Kidney (tissue), 14 donors: ENCODE results near the gene ERCC2. TPM values are rescaled to one million over a fixed set of nuclear protein-coding genes. Genes with fewer than 3 reads are reported as not detected.
"Not testable (repeated sequence)": the region's sequence is repeated elsewhere in the genome, so short reads cannot be mapped to it uniquely, and the experiment has no call there.

Experiments
- DNase-seq, 5 donors: peaks; one replicate each; pipeline ENCODE4 v3.0.0-alpha.2; 2013 to 2020
- FAIRE-seq: peaks from 2 replicates; lab custom pipeline; 2012; peaks lifted over from hg19 to GRCh38; lab: Jason Lieb, UNC
- H3K27ac ChIP-seq, 2 donors: one replicate each; pipeline ENCODE4 v1.7.0; 2013; ENCODE audit warnings: low read depth in 2 of 2, low read length in 2 of 2, inconsistent platforms in 1 of 2
- H3K27me3 ChIP-seq: one replicate; pipeline ENCODE4 v1.7.1; 2013; ENCODE audit warnings: low read length, inconsistent platforms; ENCODE audit not compliant: control insufficient read depth, insufficient read depth
- H3K36me3 ChIP-seq, 3 donors: one replicate each; pipeline versions ENCODE4 v1.7.0 to v1.7.1; 2013; ENCODE audit warnings: low read length in 3 of 3, control low read depth in 1 of 3, inconsistent platforms in 1 of 3; ENCODE audit not compliant: insufficient read depth in 3 of 3, control insufficient read depth in 2 of 3
- H3K4me1 ChIP-seq, 3 donors: one replicate each; pipeline versions ENCODE4 v1.7.0 to v1.7.1; 2013; ENCODE audit warnings: low read length in 3 of 3, inconsistent platforms in 1 of 3, low read depth in 1 of 3; ENCODE audit not compliant: control insufficient read depth in 2 of 3, insufficient read depth in 2 of 3
- H3K4me3 ChIP-seq, 3 donors: one replicate each; pipeline versions ENCODE4 v1.7.0 to v1.8.1; 2013; ENCODE audit warnings: low read length in 3 of 3, control low read depth in 1 of 3, inconsistent platforms in 1 of 3
- H3K9ac ChIP-seq, 3 donors: one replicate each; pipeline versions ENCODE4 v1.7.0 to v1.7.1; 2013; ENCODE audit warnings: low read length in 3 of 3, control low read depth in 1 of 3, inconsistent platforms in 1 of 3
- H3K9me3 ChIP-seq, 3 donors: one replicate each; pipeline versions ENCODE4 v1.7.0 to v1.7.1; 2013; ENCODE audit warnings: low read length in 3 of 3, control low read depth in 1 of 3, inconsistent platforms in 1 of 3; ENCODE audit not compliant: control insufficient read depth in 2 of 3, insufficient read depth in 1 of 3
- CTCF ChIP-seq: IDR thresholded peaks from 3 replicates; pipeline ENCODE4 v1.5.1; 2012; ENCODE audit warnings: mild to moderate bottlenecking, moderate library complexity, borderline replicate concordance; ENCODE audit not compliant: insufficient read depth; ENCODE audit errors: extremely low read depth
- intact Hi-C: fragments of 100-400 bp; cut with DNase I; formaldehyde crosslinking; loops from one replicate; pipeline ENCODE4 v1.11.1; 2022
- polyA plus RNA-seq: library from polyadenylated mRNA; stranded (reverse); fragments of 350-450 nt; fragmentation: Illumina TruSeq; extraction: RNeasy Lipid Tissue Mini Kit (QIAGEN cat#74804); gene quantifications from one replicate; pipeline ENCODE4 v1.2.3, GENCODE V29; 2014; ENCODE audit warnings: low read depth, low replicate concordance; ENCODE audit not compliant: insufficient read depth
- total RNA-seq: library from RNA; stranded (reverse); fragmentation: NEBNext Ultra II Directional; extraction: Animal tissue kit (Norgen Biotek cat#: 25700); gene quantifications from one replicate; pipeline ENCODE4 v1.2.1, GENCODE V29; 2021
- donor health status: control.
- donor health status: control.
- donor health status: control.
- donor health status: control.
- donor health status: control.
- donor health status: DM: yes; HTN: yes; CAD: no.
- donor health status: Normal renal cell carcinoma (clear cell type).

The ERCC2 gene
- total and polyA plus RNA-seq, 2 donors from 2014 or later = 16.7 to 19.0 TPM

GRCh38 chr19:45418802-45419201, 48.4 kb upstream of the ERCC2 start:
- no peak for TF ChIP-seq CTCF
- intact Hi-C loops = no loop called here
- Histone ChIP-seq H3K27me3 (no peaks in the 10 kb centered on the region), H3K27ac (no peak overlapping the region), H3K9me3 (no peaks in the 10 kb centered on the region), H3K4me1 (peaks cover 0 to 11% (median 0%) of the 10 kb centered on the region in 3 donors), H3K36me3 (peaks cover 0 to 19% (median 3%) of the 10 kb centered on the region in 3 donors), H3K4me3 (no peak overlapping the region), H3K9ac (no peak overlapping the region)
- no peak for FAIRE-seq
- DNase-seq = no peak

- H3K27me3 ChIP-seq = no peaks in the 10 kb centered on the region
- H3K4me3 ChIP-seq = no peak overlapping the region
- no peak overlapping the region for H3K9ac ChIP-seq
- peaks cover 0 to 23% (median 6%) of the 10 kb centered on the region in 3 donors for H3K36me3 ChIP-seq
- no peak overlapping the region for H3K27ac ChIP-seq
- peaks cover 0 to 3% (median 0%) of the 10 kb centered on the region in 3 donors for H3K4me1 ChIP-seq
- FAIRE-seq (no peak), DNase-seq (no peak)
- no peaks in the 10 kb centered on the region for H3K9me3 ChIP-seq
- TF ChIP-seq CTCF = no peak
- intact Hi-C loops = no loop called here
These were observed 46.8 kb upstream of the ERCC2 start for GRCh38 chr19:45417151-45417550.

GRCh38 chr19:45414468-45414867, 44.1 kb upstream of the ERCC2 start:
- no peaks in the 10 kb centered on the region for H3K27me3 ChIP-seq
- H3K27ac ChIP-seq = no peak overlapping the region
- DNase-seq (no peak), FAIRE-seq (no peak)
- H3K4me3 ChIP-seq = no peak overlapping the region
- peaks cover 0 to 17% (median 6%) of the 10 kb centered on the region in 3 donors for H3K36me3 ChIP-seq
- H3K9ac ChIP-seq = no peak overlapping the region
- TF ChIP-seq CTCF = no peak
- intact Hi-C loops = no loop called here
- H3K4me1 ChIP-seq = peaks cover 0 to 2% (median 0%) of the 10 kb centered on the region in 3 donors
- H3K9me3 ChIP-seq = no peaks in the 10 kb centered on the region

- Histone ChIP-seq H3K27me3 (no peaks in the 10 kb centered on the region), H3K9ac (no peak overlapping the region), H3K27ac (no peak overlapping the region), H3K9me3 (no peaks in the 10 kb centered on the region), H3K4me3 (no peak overlapping the region), H3K36me3 (peaks cover 0 to 17% (median 6%) of the 10 kb centered on the region in 3 donors), H3K4me1 (no peaks in the 10 kb centered on the region)
- DNase-seq (no peak), FAIRE-seq (no peak)
- intact Hi-C loops = no loop called here
- no peak for TF ChIP-seq CTCF
These were observed 43.1 kb upstream of the ERCC2 start for GRCh38 chr19:45413497-45413896.

GRCh38 chr19:45410330-45410729, 40.0 kb upstream of the ERCC2 start:
- H3K9ac ChIP-seq, H3K9me3 ChIP-seq, DNase-seq, H3K27me3 ChIP-seq, intact Hi-C loops, H3K27ac ChIP-seq, H3K4me3 ChIP-seq, FAIRE-seq, H3K4me1 ChIP-seq: not testable (repeated sequence)
- H3K36me3 ChIP-seq = peaks cover 0 to 11% (median 4%) of the 10 kb centered on the region in 3 donors
